GM12874 (cell line): ENCODE results near the gene SYTL4.

Experiments used
- CTCF ChIP-seq: IDR thresholded peaks from 2 replicates; pipeline ENCODE4 v1.5.1; 2011; ENCODE audit warnings: low read depth, mild to moderate bottlenecking, control low read depth, low read length, moderate library complexity; ENCODE audit not compliant: insufficient read depth

SYTL4 gene

GRCh38 chrX:100745205-100745604 is 13.3 kb upstream of the SYTL4 start:
- no peak for TF ChIP-seq CTCF

- no peak for TF ChIP-seq CTCF
Observed at GRCh38 chrX:100743009-100743607, 11.2 kb upstream of the SYTL4 start.

GRCh38 chrX:100721328-100721727 is 10.6 kb downstream of the SYTL4 start:
- TF ChIP-seq CTCF: no peak

GRCh38 chrX:100720301-100720700 is 11.6 kb downstream of the SYTL4 start:
- no peak for TF ChIP-seq CTCF

GRCh38 chrX:100719139-100719538 is 12.8 kb downstream of the SYTL4 start:
- no peak for TF ChIP-seq CTCF

- no peak for TF ChIP-seq CTCF
Observed at GRCh38 chrX:100717363-100717762, 14.6 kb downstream of the SYTL4 start.

- TF ChIP-seq CTCF: no peak
Observed at GRCh38 chrX:100710816-100711215, 21.1 kb downstream of the SYTL4 start.

- TF ChIP-seq CTCF: no peak
Observed at GRCh38 chrX:100704581-100705203, 27.2 kb downstream of the SYTL4 start.
